Activated CD4-positive, alpha-beta T cell treated with anti-CD3 and anti-CD28 coated beads, Interleukin-2, amount 10 ng/mL, durations not matched to agents 7 days and 5 days (primary cell): Measurements from ENCODE around the gene OFD1. TPM values are rescaled to one million over a fixed set of nuclear protein-coding genes. Genes with fewer than 3 reads are reported as not detected.

Experiments
- total RNA-seq, 2 experiments: library from RNA; stranded (reverse); gene quantifications; one replicate each; pipeline ENCODE4 v1.2.3, GENCODE V29; 2021

OFD1 gene
- total RNA-seq, 2 experiments from 2014 or later, result 32.5 to 35.0 TPM

Other genes with a start within 250 kb of the OFD1 start
- gene EGFL6, start 165.1 kb upstream of the OFD1 start, total RNA-seq, result 1 to 10 TPM; 1.7 to 2.0 TPM
- gene TCEANC, start 81.6 kb upstream of the OFD1 start, total RNA-seq, result 1 to 10 TPM; 6.9 to 8.3 TPM
- 10 to 100 TPM in 1 of 2 experiments, 1 to 10 TPM in 1; 9.1 to 10.9 TPM for gene RAB9A, start 45.6 kb upstream of the OFD1 start, total RNA-seq
- 10 to 100 TPM; 20.2 to 22.2 TPM for gene TRAPPC2, start 128 bp upstream of the OFD1 start, total RNA-seq
- not detected for gene GPM6B, start 82.3 kb downstream of the OFD1 start, total RNA-seq